Esophagus (tissue), 2 donors: ENCODE data around the gene SPR. TPM values are rescaled to one million over a fixed set of nuclear protein-coding genes. Genes with fewer than 3 reads are reported as not detected.

ENCODE experiments used
- H3K27ac ChIP-seq, 2 donors: one replicate each; pipeline ENCODE4 v1.5.1; 2013; ENCODE audit warnings: low read depth in 2 of 2, mild to moderate bottlenecking in 2 of 2, inconsistent platforms in 1 of 2, low read length in 1 of 2, moderate library complexity in 1 of 2
- H3K27me3 ChIP-seq, 2 donors: one replicate each; pipeline ENCODE4 v1.6.1; 2013; ENCODE audit warnings: low read length in 2 of 2, control low read depth in 1 of 2, mild to moderate bottlenecking in 1 of 2; ENCODE audit not compliant: insufficient read depth in 2 of 2, control insufficient read depth in 1 of 2
- H3K36me3 ChIP-seq, 2 donors: one replicate each; pipeline ENCODE4 v1.6.1; 2013; ENCODE audit warnings: low read length in 1 of 2; ENCODE audit not compliant: control insufficient read depth in 2 of 2, insufficient read depth in 2 of 2
- H3K4me1 ChIP-seq, 2 donors: one replicate each; pipeline ENCODE4 v1.6.1; 2013; ENCODE audit warnings: low read length in 1 of 2; ENCODE audit not compliant: control insufficient read depth in 2 of 2, insufficient read depth in 2 of 2
- H3K4me3 ChIP-seq, 2 donors: one replicate each; pipeline ENCODE4 v1.5.1; 2013; ENCODE audit warnings: low read length in 2 of 2, mild to moderate bottlenecking in 2 of 2, low read depth in 1 of 2, moderate library complexity in 1 of 2
- H3K9me3 ChIP-seq, 2 donors: one replicate each; pipeline ENCODE4 v1.6.1; 2013; ENCODE audit warnings: mild to moderate bottlenecking in 2 of 2, low read depth in 1 of 2, low read length in 1 of 2, moderate library complexity in 1 of 2; ENCODE audit not compliant: control insufficient read depth in 2 of 2, insufficient read depth in 1 of 2
- WGBS, 2 donors: extraction: QIAGEN DNeasy Blood & Tissue Kit; methylation state at CpG; one replicate each; pipeline ENCODE4 v1.1.7; 2013; 5-methylcytosine and 5-hydroxymethylcytosine counted together
- polyA plus RNA-seq, 2 donors: library from polyadenylated mRNA; stranded (reverse); fragments of 200-250 nt; gene quantifications; one replicate each; pipeline ENCODE4 v1.2.3, GENCODE V29; 2013
- donor health status: healthy with polysubstance abuse.
- donor health status: Bipolar disorder and iron deficiency.

Gene SPR
- polyA plus RNA-seq, 2 donors = 17.2 to 18.2 TPM

- Histone ChIP-seq H3K27me3 (peaks cover 0 to 33% of the 10 kb centered on the region in 2 donors), H3K4me3 (no peak overlapping the region), H3K4me1 (peaks cover 8 to 17% of the 10 kb centered on the region in 2 donors), H3K36me3 (no peaks in the 10 kb centered on the region), H3K27ac (no peak overlapping the region), H3K9me3 (no peaks in the 10 kb centered on the region)
- WGBS, 2 donors = 23 to 24% methylated on average over 7 of the region's 7 CpGs
These were observed 26.4 kb downstream of the SPR start for GRCh38 chr2:72913486-72914205.

GRCh38 chr2:72914206-72914559 lies 27.0 kb downstream of the SPR start:
- Histone ChIP-seq H3K36me3 (no peaks in the 10 kb centered on the region), H3K4me1 (peaks cover 8 to 18% of the 10 kb centered on the region in 2 donors), H3K27ac (no peak overlapping the region), H3K4me3 (no peak overlapping the region), H3K9me3 (no peaks in the 10 kb centered on the region), H3K27me3 (peaks cover 0 to 38% of the 10 kb centered on the region in 2 donors)
- WGBS, 2 donors = 8 to 9% methylated on average over 7 of the region's 7 CpGs

GRCh38 chr2:72914589-72915319 lies 27.5 kb downstream of the SPR start:
- H3K4me1 ChIP-seq = peaks cover 8 to 18% of the 10 kb centered on the region in 2 donors
- H3K4me3 ChIP-seq = no peak overlapping the region
- 7 to 10% methylated on average over 13 to 17 of the region's 17 CpGs for WGBS, 2 donors

GRCh38 chr2:72915320-72915906 lies 28.2 kb downstream of the SPR start:
- Histone ChIP-seq H3K27me3 (peaks cover 0 to 50% of the 10 kb centered on the region in 2 donors), H3K36me3 (no peaks in the 10 kb centered on the region), H3K4me3 (peak overlapping the region in 1 of 2 donors; percentile 56), H3K4me1 (peaks cover 14 to 18% of the 10 kb centered on the region in 2 donors), H3K27ac (no peak overlapping the region), H3K9me3 (peaks cover 0 to 3% of the 10 kb centered on the region in 2 donors)
- 3 to 6% methylated on average over 26 of the region's 26 CpGs for WGBS, 2 donors

More at GRCh38 chr2:72914589-72915319, 27.5 kb downstream of the SPR start:
- H3K27me3 ChIP-seq = peaks cover 0 to 44% of the 10 kb centered on the region in 2 donors
- H3K9me3 ChIP-seq = no peaks in the 10 kb centered on the region
- no peaks in the 10 kb centered on the region for H3K36me3 ChIP-seq
- H3K27ac ChIP-seq = no peak overlapping the region

DNA sequence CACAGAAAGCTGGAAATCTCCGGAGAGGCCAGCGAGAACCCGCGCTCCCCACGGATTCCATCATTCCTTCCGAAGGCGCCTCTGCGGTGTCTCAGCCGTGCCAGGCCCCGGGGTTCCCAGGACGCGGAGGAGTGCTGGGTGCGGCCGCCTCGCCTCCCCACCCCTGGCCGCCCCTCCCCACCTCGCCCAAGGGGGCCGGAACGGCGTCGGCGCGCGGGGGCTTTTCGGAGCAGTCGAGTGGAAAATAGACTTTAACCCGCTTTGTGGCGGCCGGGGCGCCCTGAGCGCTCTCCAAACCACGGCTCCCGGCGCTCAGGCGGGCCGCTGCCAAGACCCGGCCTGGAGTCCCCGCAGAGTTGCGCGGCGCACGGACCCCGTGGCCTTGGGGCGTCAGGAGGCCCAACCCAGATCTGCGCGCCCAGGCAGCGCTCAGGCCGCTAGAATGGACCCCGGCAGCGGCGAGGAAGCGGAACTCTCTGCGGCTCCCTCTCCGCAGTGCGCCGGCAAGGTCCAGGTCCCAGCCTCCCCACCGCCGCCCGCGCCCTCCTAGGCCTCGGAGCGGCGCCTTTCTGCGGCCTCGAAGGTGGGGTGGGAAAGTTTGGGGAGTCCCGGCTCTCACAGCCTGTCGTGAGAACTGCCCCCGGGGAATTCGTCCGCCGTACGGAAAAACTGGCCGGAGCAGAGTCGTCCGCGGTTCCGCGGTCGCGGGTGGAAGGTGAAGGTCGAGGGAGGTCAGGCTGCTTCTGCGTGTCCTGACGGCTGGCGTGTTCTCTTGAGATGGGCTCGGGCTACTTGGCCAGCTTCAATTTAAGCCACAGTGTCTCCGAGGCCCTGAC lies 28.9 kb downstream of the SPR start:
- Histone ChIP-seq H3K36me3 (no peaks in the 10 kb centered on the region), H3K27ac (no peak overlapping the region), H3K4me3 (peak overlapping the region; percentile 41 to 56), H3K9me3 (peaks cover 0 to 5% of the 10 kb centered on the region in 2 donors), H3K4me1 (peaks cover 14 to 18% of the 10 kb centered on the region in 2 donors), H3K27me3 (peaks cover 4 to 57% of the 10 kb centered on the region in 2 donors)
- 1% methylated on average over 83 to 86 of the region's 86 CpGs for WGBS, 2 donors

GRCh38 chr2:72916743-72917137 lies 29.5 kb downstream of the SPR start:
- H3K4me3 ChIP-seq = peak overlapping the region; percentile 41 to 56

DNA sequence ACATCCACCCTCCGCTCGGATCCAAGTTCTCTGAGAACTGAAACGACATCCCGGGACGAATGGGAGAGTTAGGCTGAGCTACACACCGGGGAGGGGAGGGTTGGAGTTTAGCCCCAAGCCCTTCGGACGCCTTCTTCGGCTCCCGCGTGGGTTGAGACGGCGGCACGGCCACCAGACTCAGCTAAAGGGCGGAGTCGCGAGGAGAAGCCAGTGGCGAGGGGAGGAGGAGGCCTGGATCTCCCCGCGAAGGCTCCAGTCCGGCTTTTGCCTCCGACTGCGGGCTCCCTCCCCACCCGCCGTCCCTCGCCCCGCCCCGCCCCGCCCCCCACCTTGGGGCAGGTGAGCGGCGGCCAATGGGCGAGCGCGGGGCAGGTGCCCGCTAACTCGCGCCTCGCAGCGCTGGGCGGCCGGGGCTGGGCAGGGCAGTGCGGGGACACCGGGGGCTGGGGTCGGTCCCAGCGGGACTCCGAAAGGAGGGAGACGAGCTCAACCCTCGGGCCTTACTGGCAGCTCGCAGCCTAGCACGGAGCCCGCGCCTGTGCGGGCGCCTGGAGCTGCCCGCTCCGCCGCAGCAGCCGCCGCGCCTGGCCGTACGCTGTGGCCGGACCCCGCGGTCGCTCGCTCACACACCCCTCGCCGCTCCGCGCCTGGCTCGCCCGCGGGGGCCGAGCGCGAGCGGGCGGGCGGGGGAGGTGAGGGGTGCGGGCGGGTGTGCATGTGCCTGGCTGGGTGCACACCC lies 30.1 kb downstream of the SPR start, which contains the start of gene EMX1:
TSS of gene EMX1 (plus strand) at position 382 of the 739 bp plus-strand sequence. CDS start at position 716, 334 bp downstream.
- 1 to 2% methylated on average over 29 to 82 of the region's 82 CpGs for WGBS, 2 donors
- H3K9me3 ChIP-seq = peaks cover 0 to 5% of the 10 kb centered on the region in 2 donors
- peaks cover 14 to 18% of the 10 kb centered on the region in 2 donors for H3K4me1 ChIP-seq
- H3K27me3 ChIP-seq = peaks cover 11 to 61% of the 10 kb centered on the region in 2 donors
- peak within 1 kb of the TSS; percentile 41 to 56 for H3K4me3 ChIP-seq
- no peak within 1 kb of the TSS for H3K27ac ChIP-seq
- no peaks in the 10 kb centered on the region for H3K36me3 ChIP-seq

More at GRCh38 chr2:72916743-72917137, 29.5 kb downstream of the SPR start:
- 2 to 3% methylated on average over 29 of the region's 29 CpGs for WGBS, 2 donors
- peaks cover 5 to 61% of the 10 kb centered on the region in 2 donors for H3K27me3 ChIP-seq
- no peak overlapping the region for H3K27ac ChIP-seq
- H3K4me1 ChIP-seq = peaks cover 14 to 18% of the 10 kb centered on the region in 2 donors
- peaks cover 0 to 5% of the 10 kb centered on the region in 2 donors for H3K9me3 ChIP-seq
- H3K36me3 ChIP-seq = no peaks in the 10 kb centered on the region

DNA sequence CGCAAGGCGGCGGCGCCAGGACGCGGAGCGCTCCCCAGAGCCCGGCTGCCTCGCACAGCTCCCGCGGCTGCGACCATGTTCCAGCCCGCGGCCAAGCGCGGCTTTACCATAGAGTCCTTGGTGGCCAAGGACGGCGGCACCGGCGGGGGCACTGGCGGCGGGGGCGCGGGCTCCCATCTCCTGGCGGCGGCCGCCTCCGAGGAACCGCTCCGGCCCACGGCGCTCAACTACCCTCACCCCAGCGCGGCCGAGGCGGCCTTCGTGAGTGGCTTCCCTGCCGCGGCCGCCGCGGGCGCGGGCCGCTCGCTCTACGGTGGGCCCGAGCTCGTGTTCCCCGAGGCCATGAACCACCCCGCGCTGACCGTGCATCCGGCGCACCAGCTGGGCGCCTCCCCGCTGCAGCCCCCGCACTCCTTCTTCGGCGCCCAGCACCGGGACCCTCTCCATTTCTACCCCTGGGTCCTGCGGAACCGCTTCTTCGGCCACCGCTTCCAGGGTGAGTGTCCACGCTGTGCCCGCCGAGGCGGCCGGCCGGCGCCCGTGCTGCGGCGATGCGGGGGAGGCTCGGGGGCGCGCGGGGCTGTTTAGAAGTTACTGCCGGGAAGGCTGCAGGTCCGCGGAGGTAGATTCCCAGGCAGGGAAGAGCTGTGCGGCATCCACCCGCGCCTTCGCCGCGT lies 30.8 kb downstream of the SPR start:
- H3K4me1 ChIP-seq = peaks cover 14 to 18% of the 10 kb centered on the region in 2 donors
- 2% methylated on average over 62 to 89 of the region's 89 CpGs for WGBS, 2 donors
- peaks cover 17 to 61% of the 10 kb centered on the region in 2 donors for H3K27me3 ChIP-seq

More for the DNA sequence above, 30.8 kb downstream of the SPR start:
- Histone ChIP-seq H3K27ac (no peak overlapping the region), H3K36me3 (no peaks in the 10 kb centered on the region), H3K4me3 (peak overlapping the region; percentile 28 to 56), H3K9me3 (peaks cover 0 to 5% of the 10 kb centered on the region in 2 donors)
